ENCODE data around the gene TMEM208.

TMEM208 gene

DNA sequence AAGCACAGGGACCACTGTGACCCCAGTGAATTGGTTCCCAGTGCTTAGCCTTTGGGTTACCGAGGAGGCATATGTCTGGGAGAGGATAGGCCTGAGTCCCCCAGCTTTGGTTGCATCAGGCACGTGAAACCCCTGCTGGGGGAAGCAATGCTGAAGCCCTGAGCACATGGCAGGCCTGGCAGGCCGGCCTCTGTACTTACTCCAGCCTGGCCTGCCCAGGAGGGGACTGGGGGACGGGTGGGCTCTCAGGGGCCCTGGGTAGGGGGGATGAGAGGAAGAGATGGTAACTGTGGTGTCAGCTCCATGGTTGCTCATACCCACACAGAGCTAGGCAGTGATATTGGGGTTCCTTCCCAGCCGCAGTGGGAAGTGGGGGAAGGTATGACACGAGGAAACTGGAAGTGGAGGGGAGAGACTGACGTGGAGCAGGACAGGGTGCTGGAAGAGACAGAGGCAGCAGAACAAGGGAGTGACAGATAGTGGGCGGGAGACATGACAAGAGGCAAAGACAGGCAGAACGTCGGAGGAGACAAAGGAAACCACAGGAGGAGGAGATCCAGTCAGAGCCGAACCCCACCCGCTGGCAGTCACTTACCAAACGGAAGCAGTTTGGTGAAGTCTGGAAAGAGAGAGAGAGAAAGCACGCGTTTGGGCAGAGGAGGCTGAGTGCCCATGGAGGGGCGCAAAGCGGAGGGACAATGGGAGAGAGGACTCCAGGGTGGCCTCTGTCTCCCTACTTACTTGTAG lies 9.1 kb downstream of the TMEM208 start:
- no peak for DNase-seq (ENCODE audit: low read depth in 2 of 2, low spot score in 1 of 2)

DNA sequence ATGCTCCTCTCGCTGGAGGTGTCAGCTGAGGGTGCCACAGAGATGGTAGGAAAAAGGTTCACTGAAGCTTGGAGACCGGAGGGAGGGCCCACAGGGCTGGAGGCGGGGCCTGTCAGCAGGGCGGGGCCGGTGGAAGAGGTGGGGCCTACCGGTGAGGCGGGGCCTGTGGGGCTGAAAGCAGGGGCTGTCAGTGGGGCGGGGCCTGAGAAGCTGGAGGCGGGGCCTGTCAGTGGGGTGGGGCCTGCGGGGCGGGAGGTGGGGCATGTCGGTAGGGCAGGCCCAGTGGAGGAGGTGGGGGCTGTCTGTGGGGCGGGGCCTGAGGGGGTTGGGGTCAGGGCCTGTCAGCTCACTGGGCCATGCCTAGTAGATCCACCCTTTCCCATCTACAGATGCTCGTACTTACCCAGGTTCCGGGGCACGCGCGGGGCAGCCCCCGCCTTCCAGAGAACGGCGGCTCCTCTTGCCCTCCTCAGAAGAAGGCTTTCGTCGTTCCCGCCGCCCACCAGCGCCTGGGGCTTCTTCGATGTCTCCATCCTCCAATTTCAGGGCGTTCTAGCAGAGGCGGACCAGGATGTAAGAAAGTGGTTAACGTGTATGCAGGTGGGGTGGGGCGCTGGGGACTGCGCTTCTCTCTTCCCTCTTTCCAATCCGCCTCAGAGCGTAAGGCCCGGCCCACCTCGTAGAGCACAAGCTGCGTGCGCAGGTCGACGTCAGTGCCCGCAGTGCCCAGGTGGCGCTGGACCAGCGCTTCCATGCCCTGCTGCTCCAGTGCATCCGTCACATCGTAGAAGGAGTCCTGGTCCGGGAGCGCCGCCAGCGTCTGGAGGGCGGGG lies 9.8 kb downstream of the TMEM208 start:
- DNase-seq (ENCODE audit: low read depth in 2 of 2, low spot score in 1 of 2): peak in 1 of 2 donors; percentile 27

DNA sequence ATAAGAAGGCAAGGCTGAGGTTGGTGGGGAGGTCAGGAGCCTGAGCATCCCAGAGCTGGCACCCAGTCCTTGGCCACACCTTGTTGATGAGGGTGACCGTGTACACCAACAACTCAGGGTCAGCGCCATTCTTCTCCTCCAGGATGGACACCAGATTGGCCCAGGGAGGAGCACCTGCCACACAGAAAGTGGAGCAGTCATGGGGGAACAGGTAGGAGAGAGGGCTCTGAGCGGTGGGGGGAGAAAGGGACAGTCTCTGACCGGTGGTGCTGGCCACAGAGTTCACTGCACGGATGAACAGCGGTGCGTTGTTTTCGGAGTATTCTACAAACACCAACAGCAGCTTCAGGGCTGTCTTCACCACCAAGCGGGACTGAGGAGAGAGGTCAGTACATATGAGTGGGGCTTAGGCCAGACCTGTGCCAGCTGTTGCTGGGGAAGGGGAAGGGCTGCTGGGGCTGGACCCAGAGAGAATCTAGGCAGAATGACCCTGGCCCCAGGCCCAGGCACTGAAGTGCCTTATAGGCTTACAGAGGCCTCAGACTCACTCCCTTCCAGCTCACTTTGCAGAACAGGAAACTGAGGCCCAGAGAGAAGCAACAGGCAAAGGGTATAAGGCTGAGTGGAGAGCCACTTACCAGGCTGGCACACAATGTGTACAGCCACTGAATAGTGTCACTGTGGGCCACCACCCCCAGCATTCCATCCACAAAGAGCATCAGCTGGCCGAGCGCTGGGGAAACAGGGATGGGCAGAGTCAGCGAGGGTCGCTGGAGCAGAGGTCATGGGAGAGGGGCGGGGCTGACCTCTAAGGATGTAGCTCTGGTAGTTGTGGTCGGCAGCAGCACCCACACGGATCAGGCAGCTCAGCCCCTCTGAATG lies 10.7 kb downstream of the TMEM208 start:
- no peak for DNase-seq (ENCODE audit: low read depth in 2 of 2, low spot score in 1 of 2)

- DNase-seq (ENCODE audit: low read depth in 2 of 2, low spot score in 1 of 2): no peak
These were observed 11.3 kb downstream of the TMEM208 start for GRCh38 chr16:67238278-67238575.

GRCh38 chr16:67238806-67239470 lies 12.0 kb downstream of the TMEM208 start:
- DNase-seq (ENCODE audit: low read depth in 2 of 2, low spot score in 1 of 2): no peak

GRCh38 chr16:67240506-67240905 lies 13.6 kb downstream of the TMEM208 start:
- no peak for DNase-seq (ENCODE audit: low read depth in 2 of 2, low spot score in 1 of 2)

DNA sequence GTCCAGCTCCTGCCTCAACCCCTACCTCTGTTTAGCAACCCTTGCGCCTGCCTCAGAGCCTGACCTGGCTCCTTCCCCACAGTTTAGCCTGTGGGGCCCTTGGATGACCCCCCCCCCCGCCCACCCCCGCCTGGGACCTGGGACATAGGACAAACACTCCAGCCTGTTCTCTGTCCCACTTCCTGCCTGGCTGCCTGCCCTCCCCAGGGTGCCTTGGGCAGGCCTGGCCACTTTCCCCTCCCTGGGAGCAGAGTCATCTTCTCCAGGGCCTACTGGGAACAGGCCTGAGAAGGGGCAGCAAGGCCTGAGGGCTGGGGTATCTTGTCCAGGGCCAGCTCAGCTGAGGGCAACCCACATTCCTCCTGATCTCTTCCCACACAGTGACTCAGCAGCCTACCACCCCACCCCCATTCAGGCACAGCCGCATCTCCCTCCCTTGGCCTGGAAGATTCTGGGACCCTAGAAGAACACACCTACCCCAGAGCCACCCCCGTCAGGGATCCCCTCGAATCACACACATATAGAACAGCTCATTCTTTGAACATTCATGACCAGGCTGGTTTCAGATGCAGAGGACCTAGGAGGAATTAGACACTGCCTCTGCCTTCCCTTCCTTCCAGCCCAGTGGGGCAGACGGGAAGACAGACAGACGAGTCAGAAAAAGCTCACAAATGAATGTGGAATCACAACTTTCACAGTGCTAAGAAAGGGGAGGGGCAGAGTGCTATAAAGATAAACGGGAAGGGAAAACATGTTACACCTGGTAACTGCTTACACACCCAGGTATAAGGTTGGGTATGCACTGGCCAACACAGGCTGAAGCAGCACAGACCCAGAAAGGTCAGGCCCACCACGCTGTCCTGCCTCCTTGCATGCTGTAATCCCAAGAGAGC lies 14.3 kb downstream of the TMEM208 start:
- DNase-seq (ENCODE audit: low read depth in 2 of 2, low spot score in 1 of 2): no peak

DNA sequence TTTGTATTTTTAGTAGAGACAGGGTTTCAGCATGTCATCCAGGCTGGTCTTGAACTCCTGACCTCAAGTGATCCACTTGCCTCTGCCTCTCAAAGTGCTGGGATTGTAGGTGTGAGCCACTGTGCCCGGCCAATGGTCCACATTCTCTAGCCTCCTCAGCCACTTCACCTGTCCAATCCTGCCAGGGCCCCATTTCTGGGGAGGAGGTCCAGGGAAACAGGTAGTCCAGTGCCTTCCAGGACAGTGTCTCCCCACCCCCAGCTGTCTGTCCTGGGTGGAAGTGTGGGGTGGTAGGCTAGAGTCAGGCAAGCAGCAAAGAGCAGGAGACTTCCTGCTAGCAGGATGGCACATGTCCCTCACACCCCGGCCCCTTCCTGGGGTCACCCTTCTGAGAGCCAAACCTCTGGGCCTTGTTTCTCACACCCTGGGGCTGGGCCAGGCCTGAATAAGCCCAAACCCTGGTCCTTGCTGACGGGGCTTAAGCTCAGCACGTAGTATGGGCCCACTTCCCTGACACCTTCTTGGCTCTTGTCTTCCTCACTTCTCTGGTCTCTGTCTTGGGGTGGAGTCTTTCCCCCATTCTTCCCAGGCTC lies 15.3 kb downstream of the TMEM208 start:
- DNase-seq (ENCODE audit: low read depth in 2 of 2, low spot score in 1 of 2): no peak

DNA sequence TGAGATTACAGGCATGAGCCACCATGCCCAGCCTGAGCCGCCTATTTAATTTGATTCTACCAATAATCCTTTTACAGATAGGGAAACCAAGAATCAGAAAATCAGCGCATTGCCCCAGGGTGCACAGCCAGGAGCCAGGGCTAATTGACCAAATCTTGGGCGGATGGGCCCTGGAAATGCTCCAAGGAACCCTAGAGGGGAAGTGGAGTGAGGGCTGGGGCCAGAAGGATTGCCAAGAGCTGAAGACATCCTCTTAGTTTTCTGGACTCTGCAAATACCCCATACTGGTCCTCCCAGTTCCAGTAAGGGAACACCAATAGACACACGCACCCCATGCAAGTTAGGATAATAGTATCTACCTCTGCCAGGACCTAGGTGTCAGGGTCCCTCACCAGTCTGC lies 16.6 kb downstream of the TMEM208 start:
- DNase-seq (ENCODE audit: low read depth in 2 of 2, low spot score in 1 of 2): no peak

DNA sequence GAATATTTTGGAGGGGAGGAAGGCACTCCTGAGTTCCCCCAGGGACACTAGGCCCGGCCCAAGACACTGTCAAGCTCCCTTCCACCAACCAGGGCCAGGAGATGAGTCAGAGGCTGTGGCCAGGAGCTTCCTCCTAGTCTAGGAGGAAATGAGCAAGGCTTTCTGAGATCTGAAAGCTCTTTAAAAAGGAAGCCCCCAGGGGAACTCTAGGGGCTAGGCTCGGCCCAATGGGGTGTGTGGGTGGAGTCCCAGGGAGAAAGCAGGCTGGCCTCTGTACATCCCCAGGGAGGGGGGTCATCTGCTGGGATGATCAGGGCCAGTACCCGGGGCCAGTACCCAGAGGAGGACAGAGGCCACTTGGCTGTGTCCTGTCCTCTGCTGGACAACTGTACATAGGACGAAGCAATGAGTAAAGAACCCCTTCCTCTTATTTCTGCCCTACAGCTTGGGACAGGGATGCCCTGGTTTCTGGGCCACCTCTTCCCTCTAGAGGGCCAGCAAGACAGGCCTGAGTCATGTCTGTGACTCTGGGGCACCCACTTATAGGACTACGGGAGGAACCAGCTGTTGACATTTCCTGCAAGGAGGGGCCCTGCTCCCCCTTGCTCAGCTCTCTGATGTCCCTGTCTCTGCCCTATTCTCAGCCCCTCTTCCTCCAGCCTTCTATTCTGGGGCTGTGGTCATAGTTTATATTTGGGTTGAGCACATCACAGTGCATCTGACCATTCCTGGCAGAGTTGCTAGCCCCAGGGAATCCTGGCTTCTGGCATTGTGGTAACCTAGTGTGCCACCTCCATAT lies 17.7 kb downstream of the TMEM208 start:
- peak; percentile 62 to 73 for DNase-seq (ENCODE audit: low read depth in 2 of 2, low spot score in 1 of 2)

GRCh38 chr16:67245186-67245585 lies 18.3 kb downstream of the TMEM208 start:
- DNase-seq (ENCODE audit: low read depth in 2 of 2, low spot score in 1 of 2): no peak

- no peak for DNase-seq (ENCODE audit: low read depth in 2 of 2, low spot score in 1 of 2)
These were observed 18.7 kb downstream of the TMEM208 start for GRCh38 chr16:67245674-67246080.

- peak in 1 of 2 donors; percentile 36 for DNase-seq (ENCODE audit: low read depth in 2 of 2, low spot score in 1 of 2)
These were observed 19.3 kb downstream of the TMEM208 start for GRCh38 chr16:67246081-67246755.

- no peak for DNase-seq (ENCODE audit: low read depth in 2 of 2, low spot score in 1 of 2)
These were observed 19.8 kb downstream of the TMEM208 start for GRCh38 chr16:67246756-67247191.

- peak; percentile 86 to 92 for DNase-seq (ENCODE audit: low read depth in 2 of 2, low spot score in 1 of 2)
These were observed 20.5 kb downstream of the TMEM208 start, which contains the start of gene FHOD1 for GRCh38 chr16:67247192-67248072. TSS of gene FHOD1 (minus strand) at chr16:67247481. CDS start at chr16:67247410, 71 bp downstream.

GRCh38 chr16:67248073-67248400 lies 21.1 kb downstream of the TMEM208 start:
- no peak for DNase-seq (ENCODE audit: low read depth in 2 of 2, low spot score in 1 of 2)

All from stimulated activated CD8-positive, alpha-beta memory T cell treated with anti-CD3 and anti-CD28 coated beads, Interleukin-4, amount 100 ng/mL, for 4 hours (primary cell).